HK-2 (cell line): Measurements from ENCODE around the gene PORCN.

Experiments
- DNase-seq: peaks from one replicate; pipeline ENCODE4 v3.0.0-alpha.2; 2018; ENCODE audit not compliant: unreplicated experiment

PORCN gene

GRCh38 chrX:48476919-48477318 lies 31.9 kb upstream of the PORCN start:
- no peak for DNase-seq

- DNase-seq = no peak
Observed at GRCh38 chrX:48477960-48478755, 30.6 kb upstream of the PORCN start.

DNA sequence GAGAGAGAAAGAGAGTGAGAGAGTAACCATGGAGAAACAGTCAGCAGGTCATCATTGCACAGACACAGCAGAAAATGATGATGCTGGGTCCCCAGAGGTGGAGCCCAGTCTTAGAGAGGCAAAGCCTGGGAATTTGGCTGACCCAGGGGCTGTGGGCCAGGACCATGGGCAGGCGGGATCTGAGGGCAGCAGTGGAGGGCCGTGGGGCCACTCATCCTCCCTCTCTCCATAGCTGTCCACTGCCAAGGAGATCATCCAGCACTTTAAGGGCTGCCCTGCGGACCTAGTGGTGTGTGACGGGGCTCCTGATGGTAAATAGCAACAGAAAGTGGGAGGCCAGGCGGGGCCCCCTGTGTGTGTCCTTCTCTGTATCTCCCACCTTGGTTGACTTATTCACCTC lies 30.0 kb upstream of the PORCN start:
- DNase-seq = no peak

- no peak for DNase-seq
Observed at GRCh38 chrX:48480142-48480541, 28.6 kb upstream of the PORCN start.

DNA sequence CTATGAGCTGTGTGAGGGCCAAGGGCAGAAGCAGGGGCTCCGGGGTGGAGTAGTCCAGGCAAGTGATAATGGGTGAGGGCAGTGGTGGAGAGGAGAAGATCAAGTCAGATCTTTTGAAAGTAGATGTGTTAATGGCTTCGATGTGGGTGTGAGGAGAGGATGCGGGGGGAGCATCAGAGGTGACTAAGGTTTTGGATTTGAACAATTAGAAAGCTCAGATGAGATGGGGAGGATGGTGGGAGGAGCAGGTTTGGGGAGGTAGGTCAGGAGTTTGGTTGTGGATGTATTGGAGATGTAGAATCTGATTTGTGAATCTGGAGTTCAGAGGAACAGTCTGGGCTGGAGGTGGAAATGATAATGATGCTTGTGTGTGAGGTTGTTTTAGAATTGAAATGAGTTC lies 28.2 kb upstream of the PORCN start:
- DNase-seq = no peak

DNA sequence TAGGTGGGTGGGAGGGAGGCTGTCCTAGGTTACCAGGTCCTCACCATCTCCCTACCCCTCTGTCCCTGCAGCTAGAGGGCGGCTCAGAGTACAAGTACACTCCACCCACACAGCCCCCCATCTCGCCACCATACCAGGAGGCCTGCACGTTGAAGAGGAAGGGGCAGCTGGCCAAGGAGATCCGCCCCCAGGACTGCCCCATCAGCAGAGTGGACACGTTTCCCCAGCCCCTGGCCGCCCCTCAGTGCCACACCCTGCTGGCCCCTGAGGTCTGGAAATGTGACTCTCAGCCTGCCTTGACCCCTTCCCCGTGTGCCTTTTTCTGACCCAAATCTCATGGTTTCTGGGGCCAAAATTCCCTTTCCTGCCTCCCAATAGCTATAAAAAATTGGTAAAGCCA lies 26.3 kb upstream of the PORCN start:
- no peak for DNase-seq

- DNase-seq = peak; percentile 86
Observed at GRCh38 chrX:48487362-48487798, 21.4 kb upstream of the PORCN start.

DNA sequence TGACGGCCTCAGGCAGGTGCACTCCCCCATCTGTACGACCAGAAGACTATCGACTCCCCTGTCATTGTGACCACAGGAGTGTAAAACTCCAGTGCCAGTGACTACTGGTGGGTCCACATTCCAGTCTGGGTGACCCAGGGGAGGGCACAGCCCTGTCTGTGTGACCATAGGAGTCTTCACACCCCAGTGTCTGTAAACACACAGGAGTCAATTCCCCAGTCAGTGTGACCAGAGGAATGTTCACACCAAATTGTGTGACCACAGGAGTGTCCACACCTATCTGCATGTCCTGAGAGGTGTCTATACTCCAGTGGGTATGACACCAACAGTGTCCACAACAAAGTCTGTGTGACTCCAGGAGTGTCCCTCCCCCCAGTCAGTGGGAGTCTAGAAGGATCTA lies 20.8 kb upstream of the PORCN start:
- no peak for DNase-seq

DNA sequence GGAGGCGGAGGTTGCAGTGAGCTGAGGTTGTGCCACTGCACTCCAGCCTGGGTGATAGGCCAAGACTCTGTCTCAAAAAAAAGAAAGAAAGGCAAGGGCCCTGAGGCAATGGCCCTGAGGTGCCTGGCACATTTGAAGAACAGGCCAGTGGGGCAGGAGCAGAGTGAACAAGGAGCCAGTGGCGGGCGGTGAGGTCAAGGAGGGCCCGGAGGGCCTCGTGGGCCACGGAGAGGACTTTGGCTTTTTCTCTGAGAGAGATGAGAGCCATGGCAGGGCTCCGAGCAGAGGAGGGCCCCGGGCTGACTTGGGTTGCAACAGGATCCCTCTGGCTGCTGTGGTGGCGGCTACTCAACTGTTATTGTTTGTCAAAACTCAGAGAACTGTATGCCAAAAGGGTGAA lies 19.5 kb upstream of the PORCN start:
- DNase-seq = no peak

DNA sequence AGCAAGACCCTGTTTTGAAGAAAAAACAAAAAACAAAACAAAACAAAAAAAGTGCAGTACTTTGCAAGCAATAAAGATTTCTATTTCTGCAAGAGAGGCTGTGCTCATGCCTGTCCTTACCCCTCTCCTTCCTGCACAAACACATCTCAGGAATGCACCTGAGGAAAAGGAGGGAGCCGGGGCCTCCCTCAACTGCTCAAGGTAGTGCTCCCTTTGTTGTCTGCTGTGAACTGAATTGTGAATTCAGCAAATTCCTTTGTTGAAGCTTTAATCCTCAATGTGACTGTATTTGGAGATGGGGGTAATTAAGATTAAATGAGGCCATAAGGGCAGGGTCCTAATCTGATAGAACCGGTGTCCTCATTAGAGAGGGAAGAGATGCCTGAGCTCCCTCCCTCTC lies 18.9 kb upstream of the PORCN start:
- no peak for DNase-seq

GRCh38 chrX:48490661-48491060 lies 18.1 kb upstream of the PORCN start:
- DNase-seq = no peak

DNA sequence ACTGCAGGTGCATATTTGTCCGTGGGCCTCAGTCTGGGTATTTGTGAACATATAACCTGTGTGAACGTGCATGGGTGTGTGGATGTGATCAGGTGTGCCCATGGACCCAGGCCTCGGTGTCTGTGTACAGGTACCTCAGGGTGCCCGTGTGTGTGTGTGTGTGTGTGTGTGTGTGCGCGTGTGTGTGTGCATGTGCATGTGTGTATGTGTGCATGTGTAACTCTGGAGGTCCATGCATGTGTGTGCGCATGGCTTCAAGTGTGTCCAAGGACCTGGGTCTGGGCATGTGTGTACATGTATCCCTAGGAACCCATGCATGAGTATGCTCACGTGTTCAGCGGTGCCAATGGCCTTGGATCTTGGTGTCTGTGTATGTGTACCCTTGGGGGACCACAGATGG lies 17.0 kb upstream of the PORCN start:
- no peak for DNase-seq

DNA sequence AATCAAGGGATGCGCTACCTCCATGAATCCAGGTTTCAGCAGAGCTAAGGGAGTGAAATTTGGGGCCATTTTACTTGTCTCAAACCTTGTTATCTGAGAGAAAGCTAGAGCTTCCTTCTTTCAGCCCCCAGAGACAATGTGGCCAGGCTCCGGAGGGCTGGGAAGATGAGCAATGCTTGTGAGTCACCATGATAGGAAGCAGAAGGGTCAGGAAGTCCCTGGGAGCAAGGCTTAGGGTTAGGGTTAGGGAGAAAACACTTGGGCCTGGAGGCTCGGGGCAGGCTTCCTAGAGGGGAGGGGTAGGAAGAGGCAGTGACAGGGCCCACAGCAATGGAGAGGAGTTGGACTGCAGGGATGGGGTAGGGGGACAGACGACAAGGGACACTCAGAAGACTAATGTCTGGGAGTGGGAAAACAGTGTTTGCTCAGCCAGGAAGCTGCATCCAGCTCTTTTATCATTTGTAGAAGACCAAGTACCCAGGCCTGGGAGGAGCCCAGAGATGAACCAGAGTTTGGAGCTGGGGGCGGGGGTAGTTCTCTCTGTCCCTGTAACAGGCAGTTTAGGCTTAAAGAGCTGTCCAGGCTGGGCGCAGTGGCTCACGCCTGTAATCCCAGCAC lies 16.4 kb upstream of the PORCN start:
- peak; percentile 45 for DNase-seq

GRCh38 chrX:48493890-48494364 lies 14.9 kb upstream of the PORCN start:
- DNase-seq = no peak

GRCh38 chrX:48496660-48497059 lies 12.1 kb upstream of the PORCN start:
- no peak for DNase-seq

GRCh38 chrX:48497871-48498270 lies 10.9 kb upstream of the PORCN start:
- no peak for DNase-seq

DNA sequence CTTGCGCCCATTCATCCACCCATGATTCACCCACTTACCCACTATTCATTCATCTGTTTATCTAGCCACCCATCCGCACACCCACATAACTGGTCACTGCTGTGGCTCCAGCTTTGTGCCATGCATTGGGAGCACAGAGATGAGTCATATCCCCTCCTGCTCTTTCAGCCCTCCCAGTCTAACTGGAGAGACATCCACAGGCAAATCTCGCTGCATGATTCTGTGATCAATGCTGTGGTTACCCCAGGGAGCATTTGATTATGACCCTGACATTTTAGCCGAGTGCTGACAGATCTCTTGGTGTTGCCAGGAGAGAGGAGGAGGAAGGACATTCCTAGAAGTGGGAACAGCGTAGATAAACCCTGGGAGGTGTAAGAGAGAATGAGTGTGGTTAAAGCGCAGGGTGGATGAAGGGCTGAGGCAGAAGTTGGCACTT lies 10.4 kb upstream of the PORCN start:
- peak; percentile 80 for DNase-seq

DNA sequence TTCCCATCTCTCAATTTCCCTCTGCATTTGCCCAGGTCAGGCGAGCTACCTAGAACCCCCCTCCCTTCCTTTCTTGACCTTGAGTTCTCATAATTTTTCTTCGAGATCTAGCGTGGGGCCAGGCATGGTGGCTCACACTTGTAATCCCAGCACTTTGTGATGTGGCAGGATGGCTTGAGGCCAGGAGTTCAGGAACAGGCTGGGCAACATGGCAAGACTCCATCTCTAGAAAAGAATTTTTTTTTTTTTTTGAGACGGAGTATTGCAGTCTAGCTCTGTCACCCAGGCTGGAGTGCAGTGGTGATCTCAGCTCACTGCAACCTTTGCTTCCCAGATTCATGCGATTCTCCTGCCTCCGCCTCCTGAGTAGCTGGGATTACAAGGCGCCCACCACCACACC lies 4.5 kb upstream of the PORCN start:
- DNase-seq = no peak

DNA sequence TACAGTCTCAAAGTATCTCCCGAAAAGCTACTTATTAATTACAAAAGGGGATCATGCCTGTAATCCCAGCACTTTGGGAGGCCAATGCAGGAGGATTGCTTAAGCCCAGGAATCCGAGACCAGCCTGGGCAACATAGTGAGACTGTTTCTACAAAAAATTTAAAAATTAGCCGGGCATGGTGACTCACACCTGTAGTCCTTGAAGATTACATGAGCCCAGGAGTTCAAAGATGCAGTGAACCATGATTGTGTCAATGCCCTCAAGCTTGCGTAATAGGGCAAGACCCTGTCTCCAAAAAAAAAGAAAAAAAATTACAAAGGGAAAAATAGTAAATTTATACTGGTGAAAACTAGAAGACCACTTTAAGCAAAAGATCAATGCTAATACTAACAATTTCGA lies 3.3 kb upstream of the PORCN start:
- DNase-seq = no peak

GRCh38 chrX:48507246-48507645 lies 1.5 kb upstream of the PORCN start:
- DNase-seq = no peak

GRCh38 chrX:48509245-48509590 lies 426 bp downstream of the PORCN start:
- DNase-seq = no peak

- DNase-seq = no peak
Observed at GRCh38 chrX:48509619-48510018, 827 bp downstream of the PORCN start.

- DNase-seq = no peak
Observed at GRCh38 chrX:48511560-48511959, 2.8 kb downstream of the PORCN start.
